Lung (tissue), 12 donors: Measurements from ENCODE around the gene MYOZ2. TPM values are rescaled to one million over a fixed set of nuclear protein-coding genes. Genes with fewer than 3 reads are reported as not detected.

Experiments used
- ATAC-seq: fragments of 200-7000 bp; cut with Tn5 transposase; one replicate; pipeline ENCODE4 v1.9.1; 2020; ENCODE audit warnings: moderate number of reproducible peaks; ENCODE audit not compliant: insufficient read depth, low FRiP score
- DNase-seq, 3 donors: peaks; one replicate each; pipeline ENCODE4 v3.0.0-alpha.2; 2013 to 2017
- H3K27ac ChIP-seq, 2 donors: one replicate each; pipeline ENCODE4 v1.5.1; 2013; ENCODE audit warnings: mild to moderate bottlenecking in 2 of 2, moderate library complexity in 2 of 2, control low read depth in 1 of 2, inconsistent platforms in 1 of 2, low read depth in 1 of 2, low read length in 1 of 2
- H3K27me3 ChIP-seq, 3 donors: one replicate each; pipeline ENCODE4 v1.5.1; 2013; ENCODE audit warnings: low read length in 2 of 3; ENCODE audit not compliant: control insufficient read depth in 3 of 3, insufficient read depth in 3 of 3
- H3K36me3 ChIP-seq, 4 donors: one replicate each; pipeline ENCODE4 v1.5.1; 2013; ENCODE audit warnings: low read length in 4 of 4, mild to moderate bottlenecking in 1 of 4, moderate library complexity in 1 of 4; ENCODE audit not compliant: control insufficient read depth in 4 of 4, insufficient read depth in 4 of 4
- H3K4me1 ChIP-seq, 5 donors: one replicate each; pipeline ENCODE4 v1.5.1; 2013; ENCODE audit warnings: low read length in 5 of 5, mild to moderate bottlenecking in 2 of 5, moderate library complexity in 1 of 5; ENCODE audit not compliant: control insufficient read depth in 5 of 5, insufficient read depth in 5 of 5
- H3K4me3 ChIP-seq: one replicate; pipeline ENCODE4 v1.5.1; 2013; ENCODE audit warnings: mild to moderate bottlenecking, control low read depth, moderate library complexity
- H3K9ac ChIP-seq, 2 donors: one replicate each; pipeline ENCODE4 v1.5.1; 2013; ENCODE audit warnings: low read length in 2 of 2, control low read depth in 1 of 2; ENCODE audit not compliant: insufficient read depth in 1 of 2
- H3K9me3 ChIP-seq, 4 donors: one replicate each; pipeline ENCODE4 v1.5.1; 2013; ENCODE audit warnings: low read length in 3 of 4, mild to moderate bottlenecking in 1 of 4, moderate library complexity in 1 of 4; ENCODE audit not compliant: control insufficient read depth in 4 of 4, insufficient read depth in 3 of 4
- WGBS, 2 donors: extraction: QIAGEN DNeasy Blood & Tissue Kit; methylation state at CpG; one replicate each; pipeline ENCODE4 v1.1.7; 2013; 5-methylcytosine and 5-hydroxymethylcytosine counted together
- polyA plus RNA-seq, 2 donors: library from polyadenylated mRNA; stranded (reverse); fragments of 200-250 nt; gene quantifications; one replicate each; pipeline ENCODE4 v1.2.1, GENCODE V29; 2013
- total RNA-seq, 2 donors: library from RNA; depleted of rRNA in 1 of 2; stranded (reverse); fragments of >200 nt in 1 of 2; gene quantifications; one replicate each; pipeline ENCODE4 v1.2.1, GENCODE V29; 2014 to 2021
- TF ChIP-seq, protein P1 (sequence below): IDR thresholded peaks from 2 replicates; pipeline ENCODE4 v1.5.1; 2012; ENCODE audit warnings: mild to moderate bottlenecking; ENCODE audit errors: control extremely low read depth, extremely low read depth
- donor health status: control.
- donor health status: control.
- donor health status: Bipolar disorder and iron deficiency.
- donor health status: healthy.
- donor health status: DM: yes; HTN: yes; CAD: no.

Gene MYOZ2
- total and polyA plus RNA-seq, 4 donors = 0.09 to 0.63 (median 0.14) TPM

DNA sequence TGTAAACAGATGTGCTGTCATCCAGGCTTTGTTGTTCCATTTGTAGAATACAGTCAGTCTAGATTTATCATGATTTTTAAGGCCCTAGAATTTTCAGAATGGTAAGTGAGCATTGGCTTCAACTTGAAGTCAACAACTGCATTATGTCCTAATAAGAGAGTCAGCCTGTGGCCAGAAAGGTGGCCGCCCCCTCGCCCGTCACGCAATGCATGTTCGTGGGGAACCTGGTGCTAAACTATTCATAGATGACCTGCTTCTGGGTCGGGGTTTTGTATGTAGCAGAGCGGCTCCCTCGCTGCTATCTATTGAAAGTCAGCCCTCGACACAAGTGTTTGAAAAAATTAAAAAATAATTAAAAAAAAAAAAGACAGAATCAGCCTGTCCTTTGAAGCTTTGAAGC lies 101.6 kb downstream of the MYOZ2 start:
- TF ChIP-seq, protein P1, sequence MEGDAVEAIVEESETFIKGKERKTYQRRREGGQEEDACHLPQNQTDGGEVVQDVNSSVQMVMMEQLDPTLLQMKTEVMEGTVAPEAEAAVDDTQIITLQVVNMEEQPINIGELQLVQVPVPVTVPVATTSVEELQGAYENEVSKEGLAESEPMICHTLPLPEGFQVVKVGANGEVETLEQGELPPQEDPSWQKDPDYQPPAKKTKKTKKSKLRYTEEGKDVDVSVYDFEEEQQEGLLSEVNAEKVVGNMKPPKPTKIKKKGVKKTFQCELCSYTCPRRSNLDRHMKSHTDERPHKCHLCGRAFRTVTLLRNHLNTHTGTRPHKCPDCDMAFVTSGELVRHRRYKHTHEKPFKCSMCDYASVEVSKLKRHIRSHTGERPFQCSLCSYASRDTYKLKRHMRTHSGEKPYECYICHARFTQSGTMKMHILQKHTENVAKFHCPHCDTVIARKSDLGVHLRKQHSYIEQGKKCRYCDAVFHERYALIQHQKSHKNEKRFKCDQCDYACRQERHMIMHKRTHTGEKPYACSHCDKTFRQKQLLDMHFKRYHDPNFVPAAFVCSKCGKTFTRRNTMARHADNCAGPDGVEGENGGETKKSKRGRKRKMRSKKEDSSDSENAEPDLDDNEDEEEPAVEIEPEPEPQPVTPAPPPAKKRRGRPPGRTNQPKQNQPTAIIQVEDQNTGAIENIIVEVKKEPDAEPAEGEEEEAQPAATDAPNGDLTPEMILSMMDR = no peak
- no peak overlapping the region for H3K4me3 ChIP-seq
- no peaks in the 10 kb centered on the region for H3K27me3 ChIP-seq
- peaks cover 0 to 13% (median 5%) of the 10 kb centered on the region in 4 donors for H3K36me3 ChIP-seq
- H3K27ac ChIP-seq = no peak overlapping the region
- 98% methylated on average over 9 of the region's 9 CpGs for WGBS, 2 donors
- H3K4me1 ChIP-seq = peaks cover 0 to 8% (median 0%) of the 10 kb centered on the region in 5 donors
- no peak overlapping the region for H3K9ac ChIP-seq
- ATAC-seq = no peak
- DNase-seq = no peak
- H3K9me3 ChIP-seq = no peaks in the 10 kb centered on the region

Other genes starting within 250 kb of the MYOZ2 start
- gene SYNPO2, start 247.0 kb upstream of the MYOZ2 start, total RNA-seq = 10 to 100 TPM; 14.8 to 27.6 TPM
- gene SYNPO2, start 247.0 kb upstream of the MYOZ2 start, polyA plus RNA-seq = 1 to 10 TPM; 3.5 to 5.3 TPM
- gene USP53, start 76.9 kb downstream of the MYOZ2 start, total RNA-seq = 10 to 100 TPM; 31.6 to 54.6 TPM
- gene USP53, start 76.9 kb downstream of the MYOZ2 start, polyA plus RNA-seq = 10 to 100 TPM; 13.0 to 21.1 TPM
- gene FABP2, start 186.3 kb downstream of the MYOZ2 start, total RNA-seq = not detected
- gene FABP2, start 186.3 kb downstream of the MYOZ2 start, polyA plus RNA-seq = not detected